ENCODE results near the gene DNAJC27.

The DNAJC27 gene

DNA sequence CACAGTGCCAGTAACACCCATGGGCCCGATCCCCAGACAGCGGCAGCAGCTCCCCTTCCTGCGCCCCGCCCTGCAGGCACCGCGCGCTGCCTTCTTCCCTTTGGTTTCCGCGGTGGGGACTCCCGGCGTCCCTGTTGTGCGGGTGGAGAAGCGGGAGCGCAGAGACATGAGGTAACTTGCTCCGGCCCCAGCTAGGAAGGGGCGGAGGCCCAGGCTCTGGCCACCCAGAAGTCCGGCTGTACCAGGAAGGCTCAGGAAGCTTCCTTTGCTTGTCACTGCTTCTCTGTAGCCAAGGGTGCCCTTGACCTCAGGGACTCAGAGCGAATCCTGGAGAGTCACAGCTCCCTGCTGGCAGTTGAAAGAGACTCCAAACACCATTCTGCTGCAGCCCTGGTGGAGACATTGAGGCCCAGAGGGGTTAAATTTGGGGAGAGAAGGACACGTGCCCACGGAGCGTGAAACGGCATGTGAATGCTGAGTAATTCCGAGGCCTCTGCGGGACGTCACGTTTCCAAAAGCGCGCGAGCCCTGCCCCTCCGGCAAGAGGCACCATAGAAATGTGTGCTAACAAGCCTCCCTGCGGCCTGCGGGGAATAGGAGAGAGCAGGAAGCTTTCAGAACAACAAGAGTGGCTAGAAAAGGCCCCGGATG lies 45.0 kb downstream of the DNAJC27 start:
- intact Hi-C loops (cut with micrococcal nuclease), result no loop called here
- H3K27me3 Mint-ChIP-seq, result peaks cover 9% of the 10 kb centered on the region
- H3K4me3 Mint-ChIP-seq, result no peak overlapping the region
- H3K27ac Mint-ChIP-seq, result no peak overlapping the region
- H3K9me3 Mint-ChIP-seq, result no peaks in the 10 kb centered on the region
- H3K4me1 Mint-ChIP-seq (ENCODE audit: low read depth), result peaks cover 4% of the 10 kb centered on the region
- no peaks in the 10 kb centered on the region for H3K36me3 Mint-ChIP-seq (ENCODE audit: low read depth)

DNA sequence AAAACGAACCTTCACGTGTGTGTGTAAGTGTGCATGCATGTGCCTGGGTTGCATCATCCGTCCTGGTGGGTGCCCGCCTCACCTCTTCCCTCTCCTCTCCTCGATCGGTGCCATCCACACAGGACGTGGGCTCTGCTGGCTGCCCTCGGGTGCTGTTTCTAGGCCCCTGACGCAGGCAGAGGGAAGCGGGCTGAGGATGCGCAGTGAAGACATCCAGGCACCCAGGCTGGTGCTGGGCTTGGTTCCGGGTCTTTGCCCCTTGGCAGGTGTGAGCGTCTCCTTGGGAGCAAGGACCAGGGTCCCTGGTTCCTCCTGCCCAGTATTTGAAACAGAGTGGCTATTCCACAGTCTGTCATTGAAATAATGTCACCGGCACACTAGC lies 45.5 kb downstream of the DNAJC27 start:
- intact Hi-C loops (cut with micrococcal nuclease), result no loop called here
- no peaks in the 10 kb centered on the region for H3K36me3 Mint-ChIP-seq (ENCODE audit: low read depth)

DNA sequence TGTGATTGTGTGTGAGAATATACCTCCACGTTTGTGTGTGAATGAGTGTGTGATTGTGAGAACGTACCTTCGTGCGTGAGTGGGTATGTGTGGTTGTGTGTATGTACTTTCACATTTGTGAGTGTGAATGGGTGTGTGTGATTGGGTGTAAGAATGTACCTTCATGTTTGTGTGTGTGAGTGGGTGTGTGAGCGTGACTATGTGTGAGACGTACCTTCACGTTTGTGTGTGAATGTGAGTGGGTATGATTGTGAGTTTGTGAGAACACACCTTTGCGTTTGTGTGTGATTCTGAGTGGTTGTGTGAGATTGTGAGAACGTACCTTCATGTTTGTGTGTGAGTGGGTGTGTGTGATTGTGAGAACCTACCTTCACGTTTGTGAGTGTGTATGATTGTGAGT lies 45.9 kb downstream of the DNAJC27 start:
- no peaks in the 10 kb centered on the region for H3K9me3 Mint-ChIP-seq
- intact Hi-C loops (cut with micrococcal nuclease), result no loop called here
- no peak overlapping the region for H3K4me3 Mint-ChIP-seq
- peaks cover 15% of the 10 kb centered on the region for H3K27me3 Mint-ChIP-seq
- no peak overlapping the region for H3K27ac Mint-ChIP-seq
- peaks cover 6% of the 10 kb centered on the region for H3K4me1 Mint-ChIP-seq (ENCODE audit: low read depth)
- no peaks in the 10 kb centered on the region for H3K36me3 Mint-ChIP-seq (ENCODE audit: low read depth)

More for the DNA sequence above, 45.5 kb downstream of the DNAJC27 start:
- Mint-ChIP-seq H3K27ac (no peak overlapping the region), H3K27me3 (peaks cover 11% of the 10 kb centered on the region), H3K9me3 (no peaks in the 10 kb centered on the region), H3K4me3 (no peak overlapping the region), H3K4me1 (ENCODE audit: low read depth) (peaks cover 4% of the 10 kb centered on the region)

DNA sequence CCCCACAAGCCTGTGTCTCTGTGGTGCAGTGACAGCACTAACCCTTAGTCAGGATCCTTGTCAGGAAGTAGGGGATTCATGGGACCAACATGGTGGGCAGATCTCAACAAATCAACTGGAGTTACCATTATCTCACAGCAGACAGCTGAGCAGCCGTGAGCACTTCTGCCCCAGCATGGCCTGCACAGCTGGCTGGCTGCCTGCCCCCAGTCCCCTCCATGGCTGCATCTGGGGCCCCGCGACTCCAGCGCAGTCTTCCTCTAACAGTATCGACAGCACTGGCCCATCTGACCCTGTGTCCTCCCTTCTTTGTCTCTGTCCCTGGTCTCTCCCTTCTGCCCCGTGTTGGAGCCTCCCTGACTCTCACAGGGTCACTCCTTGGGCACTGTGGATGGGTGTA lies 47.0 kb downstream of the DNAJC27 start:
- no peaks in the 10 kb centered on the region for H3K9me3 Mint-ChIP-seq
- intact Hi-C loops (cut with micrococcal nuclease), result no loop called here
- H3K27me3 Mint-ChIP-seq, result peaks cover 18% of the 10 kb centered on the region
- H3K36me3 Mint-ChIP-seq (ENCODE audit: low read depth), result no peaks in the 10 kb centered on the region
- no peak overlapping the region for H3K4me3 Mint-ChIP-seq
- peaks cover 6% of the 10 kb centered on the region for H3K4me1 Mint-ChIP-seq (ENCODE audit: low read depth)
- H3K27ac Mint-ChIP-seq, result no peak overlapping the region

DNA sequence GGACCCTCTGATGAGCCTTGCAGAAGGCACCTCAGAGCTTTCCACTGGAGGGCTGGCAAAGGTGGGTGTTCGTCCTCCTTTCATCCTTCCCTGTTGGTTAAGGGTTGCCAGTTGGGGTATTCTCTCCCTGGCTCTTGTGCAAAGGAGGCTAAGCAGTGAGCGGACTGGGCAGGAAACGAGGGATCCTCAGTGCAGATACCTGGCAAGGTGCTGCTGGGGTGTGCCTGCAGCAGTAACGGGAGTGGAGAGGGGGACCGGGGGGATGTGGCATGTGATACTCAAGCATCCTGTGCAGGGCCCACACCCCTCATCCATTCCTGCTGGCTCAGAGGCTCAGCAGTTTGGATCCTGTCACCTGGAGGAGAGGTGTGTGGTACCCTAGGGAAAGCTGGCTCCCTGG lies 47.5 kb downstream of the DNAJC27 start:
- Mint-ChIP-seq H3K27ac (no peak overlapping the region), H3K9me3 (no peaks in the 10 kb centered on the region), H3K4me1 (ENCODE audit: low read depth) (peaks cover 8% of the 10 kb centered on the region), H3K36me3 (ENCODE audit: low read depth) (no peaks in the 10 kb centered on the region), H3K27me3 (peaks cover 20% of the 10 kb centered on the region), H3K4me3 (no peak overlapping the region)
- intact Hi-C loops (cut with micrococcal nuclease), result no loop called here

DNA sequence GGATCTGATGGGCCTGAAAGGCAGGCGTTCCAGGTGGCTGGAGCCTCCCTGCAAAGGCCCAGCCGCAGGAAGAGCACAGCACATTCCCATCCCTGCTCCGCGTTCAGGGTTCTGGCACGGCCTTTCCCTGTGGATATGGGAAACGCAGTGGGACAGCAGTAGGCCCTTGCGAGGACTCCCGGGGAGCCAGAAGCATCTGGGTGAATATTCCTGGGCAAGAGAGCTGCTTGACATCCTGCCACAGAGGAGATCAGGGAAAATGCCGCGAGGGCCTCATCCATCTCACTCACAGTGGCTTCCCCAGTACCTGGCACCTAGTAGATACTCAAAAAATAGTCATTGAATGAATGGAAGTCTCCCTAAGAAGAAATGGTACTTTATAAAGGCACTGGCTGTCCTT lies 48.6 kb downstream of the DNAJC27 start:
- H3K4me3 Mint-ChIP-seq, result no peak overlapping the region
- no peak overlapping the region for H3K27ac Mint-ChIP-seq
- no peaks in the 10 kb centered on the region for H3K36me3 Mint-ChIP-seq (ENCODE audit: low read depth)
- intact Hi-C loops (cut with micrococcal nuclease), result no loop called here
- H3K4me1 Mint-ChIP-seq (ENCODE audit: low read depth), result peaks cover 19% of the 10 kb centered on the region
- H3K27me3 Mint-ChIP-seq, result peaks cover 31% of the 10 kb centered on the region
- H3K9me3 Mint-ChIP-seq, result no peaks in the 10 kb centered on the region

DNA sequence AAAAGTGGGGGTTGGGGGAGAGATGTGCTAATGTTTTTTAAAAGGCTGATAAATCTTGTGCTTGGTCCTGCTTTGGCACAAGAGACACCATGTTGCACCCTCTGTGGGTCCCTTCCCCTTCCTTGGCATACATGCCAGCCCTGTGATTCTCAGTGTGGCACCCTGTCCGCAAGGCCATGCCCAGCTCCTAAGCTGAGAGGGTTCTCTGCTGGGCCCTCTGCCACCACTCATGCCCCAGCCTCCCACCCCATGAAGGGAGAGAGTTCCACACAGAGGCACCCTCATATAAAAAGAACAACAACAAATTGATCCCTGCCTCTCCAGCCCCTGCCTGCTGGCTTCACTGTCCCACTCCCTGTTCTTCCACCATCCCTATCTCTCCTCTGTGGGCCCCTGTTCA lies 49.2 kb downstream of the DNAJC27 start:
- Mint-ChIP-seq H3K27ac (no peak overlapping the region), H3K27me3 (peaks cover 37% of the 10 kb centered on the region), H3K9me3 (no peaks in the 10 kb centered on the region), H3K36me3 (ENCODE audit: low read depth) (no peaks in the 10 kb centered on the region), H3K4me3 (no peak overlapping the region), H3K4me1 (ENCODE audit: low read depth) (peaks cover 24% of the 10 kb centered on the region)
- intact Hi-C loops (cut with micrococcal nuclease), result no loop called here

DNA sequence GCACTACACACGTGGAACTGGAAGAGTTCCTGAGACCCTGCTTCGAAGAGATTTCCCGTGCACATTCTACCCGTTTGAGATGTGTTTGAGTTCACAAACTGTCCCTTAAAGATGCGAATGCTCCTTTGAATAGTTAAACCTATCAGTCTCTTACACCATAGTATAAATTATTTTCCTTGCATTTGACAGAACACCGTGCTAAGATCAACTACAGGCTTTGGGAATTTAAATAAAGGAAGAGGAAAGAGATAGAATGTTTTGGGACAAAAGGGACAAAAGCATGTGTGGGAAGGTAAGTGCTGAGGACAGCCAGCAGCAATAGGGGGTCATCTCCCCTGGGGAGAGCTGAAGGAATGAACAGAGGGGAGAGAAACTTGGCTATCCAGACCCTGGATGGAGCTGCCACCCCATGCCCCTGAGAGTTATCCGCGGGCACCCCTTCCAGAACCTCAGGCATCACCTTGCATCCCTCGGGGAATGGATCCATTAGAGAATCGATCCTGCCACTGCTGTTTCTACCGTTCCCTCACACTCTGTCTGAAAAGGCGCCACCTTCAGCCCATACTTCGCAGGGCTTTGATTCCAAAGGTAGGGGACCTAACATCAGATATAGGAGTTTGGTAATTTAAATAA lies 50.8 kb downstream of the DNAJC27 start:
- Mint-ChIP-seq H3K27me3 (peaks cover 39% of the 10 kb centered on the region), H3K27ac (no peak overlapping the region), H3K4me3 (peak overlapping the region; percentile 18), H3K36me3 (ENCODE audit: low read depth) (no peaks in the 10 kb centered on the region), H3K4me1 (ENCODE audit: low read depth) (peaks cover 33% of the 10 kb centered on the region), H3K9me3 (no peaks in the 10 kb centered on the region)
- intact Hi-C loops (cut with micrococcal nuclease), result no loop called here

DNA sequence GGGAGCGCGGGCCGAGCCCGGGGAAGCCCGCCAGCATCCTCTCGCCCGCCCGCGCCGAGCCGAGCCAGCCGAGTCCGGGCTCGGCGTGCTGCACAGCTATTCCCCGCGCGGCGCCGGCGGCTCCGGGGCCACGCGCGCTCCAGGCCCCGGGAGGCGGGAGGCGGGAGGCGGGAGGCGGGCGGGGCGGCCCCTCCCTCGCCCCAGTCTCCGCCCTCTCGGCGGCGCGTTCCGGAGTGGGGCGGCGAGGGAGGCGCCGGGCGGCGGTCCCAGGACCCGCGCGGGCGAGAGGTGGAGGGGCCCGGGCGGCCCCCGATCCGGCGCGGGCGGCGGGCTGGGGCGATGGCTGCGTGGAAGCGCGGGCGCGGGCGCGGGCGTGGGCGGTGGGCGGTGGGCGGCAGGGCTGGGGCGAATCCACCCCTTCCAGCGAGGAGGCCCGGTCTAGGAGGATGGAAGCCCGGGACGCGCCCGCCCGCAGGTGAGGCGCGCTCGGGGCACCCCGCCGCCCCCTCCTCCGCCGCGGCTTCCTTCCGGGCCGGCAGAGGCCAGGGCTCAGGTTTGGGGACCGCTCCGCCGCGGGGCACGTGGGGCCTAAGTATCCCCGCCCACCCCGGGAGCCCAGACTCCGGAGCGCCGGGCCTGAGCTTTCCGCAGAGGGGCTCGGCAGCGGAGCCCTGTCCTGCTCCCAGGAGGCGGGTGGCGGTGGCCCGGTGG lies 51.5 kb downstream of the DNAJC27 start, which contains the start of gene ADCY3:
Gene ADCY3 (minus strand): TSS at position 140 of the 711 bp plus-strand sequence. CDS start 1,250 bp downstream, outside the sequence.
- Mint-ChIP-seq H3K9me3 (no peaks in the 10 kb centered on the region), H3K4me3 (peak within 1 kb of the TSS; percentile 72), H3K36me3 (ENCODE audit: low read depth) (no peaks in the 10 kb centered on the region), H3K27ac (peak within 1 kb of the TSS; percentile 69), H3K27me3 (peaks cover 39% of the 10 kb centered on the region), H3K4me1 (ENCODE audit: low read depth) (peaks cover 33% of the 10 kb centered on the region)
- intact Hi-C loops (cut with micrococcal nuclease), result no loop called here

DNA sequence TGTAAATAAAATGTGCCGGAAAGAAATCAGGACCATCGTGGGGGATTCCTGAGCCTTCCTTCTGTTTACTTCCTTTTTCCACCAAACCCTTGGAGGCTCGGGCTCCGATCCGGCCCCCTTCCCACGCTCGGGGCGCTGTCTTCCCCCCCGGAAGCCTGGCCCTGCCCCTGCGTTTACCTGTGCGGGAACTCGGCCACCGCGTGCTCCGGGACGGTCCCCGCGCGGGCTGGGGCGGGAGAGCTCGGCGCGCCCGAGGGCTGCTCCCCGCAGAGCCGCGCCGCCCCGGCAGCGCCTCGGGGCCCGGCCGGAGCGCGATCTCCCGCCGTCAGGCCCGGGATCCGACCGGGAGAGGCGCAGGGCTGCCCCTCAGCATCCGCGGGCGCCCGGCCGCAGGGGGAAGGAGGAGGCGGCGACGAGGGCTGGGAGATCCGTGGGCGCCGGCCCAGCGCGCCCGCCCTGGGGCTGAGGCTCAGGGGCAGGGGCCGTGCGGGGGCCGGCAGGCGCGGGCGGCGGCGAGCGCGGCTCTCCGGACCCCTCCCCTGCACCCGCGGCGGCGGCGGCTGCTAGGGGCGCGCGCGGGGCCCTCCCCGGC lies 52.2 kb downstream of the DNAJC27 start:
- no peaks in the 10 kb centered on the region for H3K9me3 Mint-ChIP-seq
- intact Hi-C loops (cut with micrococcal nuclease), result no loop called here
- peak overlapping the region; percentile 72 for H3K4me3 Mint-ChIP-seq
- no peaks in the 10 kb centered on the region for H3K36me3 Mint-ChIP-seq (ENCODE audit: low read depth)
- peak overlapping the region; percentile 69 for H3K27ac Mint-ChIP-seq
- H3K27me3 Mint-ChIP-seq, result peaks cover 39% of the 10 kb centered on the region
- H3K4me1 Mint-ChIP-seq (ENCODE audit: low read depth), result peaks cover 33% of the 10 kb centered on the region

DNA sequence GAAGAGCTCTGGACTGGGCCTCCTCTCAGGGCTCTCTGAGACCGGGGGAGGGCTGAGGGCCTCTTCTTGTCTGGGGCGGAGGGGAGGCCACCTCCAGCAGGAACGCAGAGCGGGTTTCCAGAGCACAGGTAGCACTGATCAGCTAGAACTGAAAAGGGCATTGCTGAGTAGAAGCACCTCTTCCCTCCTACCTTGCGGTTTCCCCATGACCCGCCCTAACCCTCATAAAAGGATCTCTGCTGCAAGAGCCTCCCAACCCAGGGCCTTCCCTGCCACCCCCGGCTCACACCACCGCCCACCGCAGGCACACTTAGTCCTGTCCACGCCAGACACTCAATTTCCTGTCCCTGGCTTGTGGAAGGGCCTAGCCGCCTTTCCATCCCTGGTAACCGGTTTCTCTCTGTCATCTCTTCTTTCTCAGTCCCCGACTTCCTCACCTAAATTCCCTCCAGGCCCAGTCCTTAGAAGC lies 52.7 kb downstream of the DNAJC27 start:
- Mint-ChIP-seq H3K4me1 (ENCODE audit: low read depth) (peaks cover 33% of the 10 kb centered on the region), H3K27me3 (peaks cover 36% of the 10 kb centered on the region), H3K36me3 (ENCODE audit: low read depth) (no peaks in the 10 kb centered on the region), H3K4me3 (peak overlapping the region; percentile 72), H3K9me3 (no peaks in the 10 kb centered on the region), H3K27ac (peak overlapping the region; percentile 69)
- intact Hi-C loops (cut with micrococcal nuclease), result no loop called here

DNA sequence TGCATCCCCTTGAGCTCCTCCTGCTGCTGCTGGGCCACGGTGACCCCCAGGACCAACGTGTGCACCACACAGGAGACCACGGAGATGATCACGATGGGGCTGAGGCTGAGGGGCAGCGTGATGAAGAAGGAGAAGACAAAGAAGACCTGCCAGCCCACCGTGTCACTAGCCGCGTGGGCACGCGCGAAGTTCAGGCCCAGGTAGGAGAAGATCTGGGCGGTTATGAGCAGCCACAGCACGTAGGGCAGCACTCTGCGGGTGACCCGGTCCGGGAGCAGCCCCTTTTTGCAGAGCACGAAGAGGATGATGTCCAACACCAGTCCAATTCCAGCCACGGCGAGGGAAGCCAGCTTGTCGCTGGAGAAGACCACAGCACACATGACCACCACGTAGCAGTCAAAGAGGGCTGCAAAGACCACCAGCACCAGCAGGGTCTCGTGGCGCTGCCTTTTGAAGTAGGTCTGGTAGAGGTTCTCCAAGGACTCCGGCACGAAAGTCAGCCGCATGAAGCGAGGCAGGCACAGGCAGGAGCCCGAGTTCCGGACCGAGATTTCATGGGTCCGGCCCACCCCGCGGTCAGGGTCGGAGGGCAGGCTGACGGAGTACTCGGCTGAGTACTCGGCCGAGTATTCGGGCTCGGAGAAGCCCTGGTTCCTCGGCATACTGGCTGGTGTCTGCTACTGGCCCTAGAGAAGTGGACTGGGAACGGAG lies 53.3 kb downstream of the DNAJC27 start:
- Mint-ChIP-seq H3K27ac (no peak overlapping the region), H3K9me3 (no peaks in the 10 kb centered on the region), H3K36me3 (ENCODE audit: low read depth) (no peaks in the 10 kb centered on the region), H3K27me3 (peaks cover 32% of the 10 kb centered on the region), H3K4me1 (ENCODE audit: low read depth) (peaks cover 33% of the 10 kb centered on the region), H3K4me3 (peak overlapping the region; percentile 72)
- intact Hi-C loops (cut with micrococcal nuclease), result no loop called here

DNA sequence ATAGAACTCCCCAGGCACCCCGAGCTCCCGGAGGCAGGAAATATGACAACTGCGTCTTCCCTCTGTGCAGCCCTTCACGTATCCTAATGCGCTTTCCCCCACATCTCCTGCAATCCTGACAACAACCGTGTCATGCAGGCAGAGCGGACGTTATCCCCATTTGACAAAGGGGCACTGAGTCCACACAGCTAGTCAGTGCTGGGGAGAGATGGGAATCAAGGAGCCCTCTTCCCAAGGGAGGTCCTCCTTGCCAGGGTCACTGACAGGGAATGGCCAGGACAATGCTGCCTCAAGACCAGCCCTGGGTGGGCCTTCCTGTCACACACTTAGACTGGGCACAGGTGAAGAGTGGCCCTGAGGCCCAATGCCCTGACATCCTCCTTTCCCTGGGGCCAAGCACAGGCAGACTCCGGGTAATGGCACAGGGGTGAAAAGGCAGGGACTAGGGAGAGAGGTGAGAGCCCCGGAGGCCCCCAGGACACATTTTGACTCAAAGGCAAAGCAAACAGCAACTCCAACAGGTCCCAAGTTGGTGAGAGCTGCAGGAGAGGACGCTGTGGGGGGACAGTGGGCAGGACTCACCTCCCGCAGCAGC lies 53.9 kb downstream of the DNAJC27 start:
- Mint-ChIP-seq H3K27me3 (peaks cover 32% of the 10 kb centered on the region), H3K9me3 (no peaks in the 10 kb centered on the region), H3K27ac (no peak overlapping the region), H3K4me3 (no peak overlapping the region), H3K4me1 (ENCODE audit: low read depth) (peaks cover 33% of the 10 kb centered on the region), H3K36me3 (ENCODE audit: low read depth) (no peaks in the 10 kb centered on the region)
- intact Hi-C loops (cut with micrococcal nuclease), result no loop called here

Measured in dendritic cell treated with granulocyte-macrophage colony-stimulating factor and Interleukin-4, amounts not matched to agents 40 ng/mL and 50 ng/mL, for 4 days (primary cell).